Stimulated activated CD4-positive, alpha-beta T cell treated with anti-CD3 and anti-CD28 coated beads, TNF-alpha, amount 100 ng/mL, for 4 hours (primary cell): Measurements from ENCODE around the gene SIPA1L3.

Experiments used
- DNase-seq, 3 experiments: peaks; one replicate each; pipeline ENCODE4 v3.0.0-alpha.2; 2020; ENCODE audit warnings: low read depth in 3 of 3

Gene SIPA1L3

GRCh38 chr19:37975071-37975470, 68.1 kb downstream of the SIPA1L3 start:
- no peak for DNase-seq

- DNase-seq = no peak
Observed at GRCh38 chr19:37975596-37976515, 68.8 kb downstream of the SIPA1L3 start.

GRCh38 chr19:37977391-37977790, 70.4 kb downstream of the SIPA1L3 start:
- no peak for DNase-seq

- no peak for DNase-seq
Observed at GRCh38 chr19:37977992-37978391, 71.0 kb downstream of the SIPA1L3 start.

GRCh38 chr19:37979547-37980082, 72.6 kb downstream of the SIPA1L3 start:
- DNase-seq = no peak

GRCh38 chr19:37980419-37981170, 73.6 kb downstream of the SIPA1L3 start:
- no peak for DNase-seq

- no peak for DNase-seq
Observed at GRCh38 chr19:37981785-37982475, 74.9 kb downstream of the SIPA1L3 start.

- DNase-seq = no peak
Observed at GRCh38 chr19:37982655-37983054, 75.6 kb downstream of the SIPA1L3 start.

GRCh38 chr19:37983153-37983552, 76.1 kb downstream of the SIPA1L3 start:
- no peak for DNase-seq

GRCh38 chr19:37983916-37984315, 76.9 kb downstream of the SIPA1L3 start:
- no peak for DNase-seq

GRCh38 chr19:37986048-37986750, 79.2 kb downstream of the SIPA1L3 start:
- no peak for DNase-seq

- no peak for DNase-seq
Observed at GRCh38 chr19:37987356-37988332, 80.6 kb downstream of the SIPA1L3 start.

GRCh38 chr19:37988758-37989635, 82.0 kb downstream of the SIPA1L3 start:
- DNase-seq = no peak

- no peak for DNase-seq
Observed at GRCh38 chr19:37989855-37990254, 82.8 kb downstream of the SIPA1L3 start.

GRCh38 chr19:37990362-37990761, 83.4 kb downstream of the SIPA1L3 start:
- DNase-seq = no peak

GRCh38 chr19:37991176-37991835, 84.3 kb downstream of the SIPA1L3 start:
- DNase-seq = no peak

- no peak for DNase-seq
Observed at GRCh38 chr19:37991841-37992248, 84.8 kb downstream of the SIPA1L3 start.

- no peak for DNase-seq
Observed at GRCh38 chr19:37992761-37993160, 85.8 kb downstream of the SIPA1L3 start.

- DNase-seq = no peak
Observed at GRCh38 chr19:37994823-37995130, 87.8 kb downstream of the SIPA1L3 start.
